H1 (cell line): ENCODE data around the gene PRR36. TPM values are rescaled to one million over a fixed set of nuclear protein-coding genes. Genes with fewer than 3 reads are reported as not detected.

Experiments
- CTCF ChIA-PET: fragments of 300-600 bp; sonication (Branson Sonifier 250); formaldehyde crosslinking; loops from one replicate; lab custom pipeline; 2021; ENCODE audit not compliant: partially characterized antibody; lab: Charles Lee
- POLR2A ChIA-PET: fragments of 300-600 bp; sonication (Branson Sonifier 250); formaldehyde crosslinking; loops from one replicate; lab custom pipeline; 2021; ENCODE audit warnings: inconsistent platforms; ENCODE audit not compliant: partially characterized antibody; lab: Charles Lee
- DNase-seq, 2 experiments: peaks; one replicate each; pipeline versions ENCODE4 v3.0.0 to v3.0.0-alpha.2; 2010 to 2022; ENCODE audit warnings: low spot score in 2 of 2, low read depth in 1 of 2, mixed read lengths in 1 of 2
- FAIRE-seq: peaks from 2 replicates; lab custom pipeline; 2011; peaks lifted over from hg19 to GRCh38; lab: Jason Lieb, UNC
- H2AFZ ChIP-seq: 2 replicates; pipeline ENCODE4 v1.8.1; 2012; ENCODE audit warnings: low read length, inconsistent platforms
- H2AK5ac ChIP-seq: 2 replicates; pipeline ENCODE4 v1.6.1; 2013; ENCODE audit warnings: low read depth, low read length
- H2BK120ac ChIP-seq: replicated peaks from 2 replicates; pipeline ENCODE3; 2013; ENCODE audit warnings: low read depth, low read length, inconsistent platforms
- H2BK12ac ChIP-seq: 2 replicates; pipeline ENCODE4 v1.6.1; 2013; ENCODE audit warnings: low read depth, low read length
- H2BK15ac ChIP-seq: 2 replicates; pipeline ENCODE4 v1.6.1; 2013; ENCODE audit warnings: low read length
- H2BK20ac ChIP-seq: 2 replicates; pipeline ENCODE4 v1.6.1; 2013; ENCODE audit warnings: low read length
- H2BK5ac ChIP-seq: 2 replicates; pipeline ENCODE4 v1.6.1; 2013; ENCODE audit warnings: low read depth, low read length
- H3K14ac ChIP-seq: 2 replicates; pipeline ENCODE4 v1.6.1; 2013; ENCODE audit warnings: inconsistent platforms; ENCODE audit not compliant: insufficient read length
- H3K18ac ChIP-seq: 2 replicates; pipeline ENCODE4 v1.6.1; 2013; ENCODE audit warnings: low read length; ENCODE audit errors: extremely low read depth
- H3K23ac ChIP-seq: 2 replicates; pipeline ENCODE4 v1.6.1; 2013; ENCODE audit warnings: inconsistent platforms; ENCODE audit not compliant: insufficient read length
- H3K23me2 ChIP-seq: 2 replicates; pipeline ENCODE4 v1.6.1; 2013; ENCODE audit warnings: low read depth, low read length
- H3K27ac ChIP-seq: 2 replicates; pipeline ENCODE4 v1.6.1; 2011; ENCODE audit warnings: low read depth, low read length, inconsistent platforms
- H3K27me3 ChIP-seq, 4 experiments: replicated peaks in 1 of 4; 1 replicate in 1 of 4; 2 replicates in 3 of 4; pipeline versions ENCODE4 v1.6.1 to v1.8.1; 2011 to 2013; ENCODE audit warnings: low read length in 3 of 4, mild to moderate bottlenecking in 3 of 4, inconsistent platforms in 2 of 4, mixed read lengths in 2 of 4, moderate library complexity in 1 of 4; ENCODE audit not compliant: control insufficient read depth in 3 of 4, insufficient read depth in 3 of 4; ENCODE audit errors: extremely low read depth in 1 of 4
- H3K36me3 ChIP-seq, 4 experiments: 2 replicates each; pipeline versions ENCODE4 v1.6.1 to v1.8.1; 2011 to 2013; ENCODE audit warnings: mild to moderate bottlenecking in 4 of 4, low read length in 3 of 4, moderate library complexity in 2 of 4, control low read depth in 1 of 4, inconsistent platforms in 1 of 4; ENCODE audit not compliant: insufficient read depth in 4 of 4, control insufficient read depth in 2 of 4
- H3K4ac ChIP-seq: replicated peaks from 2 replicates; pipeline ENCODE3; 2013; ENCODE audit warnings: low read length, low read depth, mixed read lengths, inconsistent platforms; ENCODE audit not compliant: insufficient read length
- H3K4me1 ChIP-seq, 4 experiments: replicated peaks in 1 of 4; 1 replicate in 1 of 4; 2 replicates in 3 of 4; pipeline versions ENCODE4 v1.6.1 to v1.8.1; 2011 to 2013; ENCODE audit warnings: low read length in 3 of 4, inconsistent platforms in 2 of 4, mixed read lengths in 1 of 4; ENCODE audit not compliant: insufficient read depth in 4 of 4, control insufficient read depth in 3 of 4
- H3K4me2 ChIP-seq, 2 experiments: 2 replicates each; pipeline versions ENCODE4 v1.6.1 to v1.8.1; 2011 to 2013; ENCODE audit warnings: low read depth in 2 of 2, low read length in 2 of 2, control low read depth in 1 of 2, inconsistent platforms in 1 of 2, mild to moderate bottlenecking in 1 of 2; ENCODE audit not compliant: insufficient read depth in 1 of 2
- H3K4me3 ChIP-seq, 4 experiments: fragments of 200-600, 300-600 bp in 1 of 4; sonication (generic), shearing (Covaris generic), sonication (Bioruptor Twin) in 1 of 4; 2 replicates each; pipeline versions ENCODE4 v1.5.1 to v1.8.1; 2011 to 2016; ENCODE audit warnings: low read length in 4 of 4, low read depth in 3 of 4, control low read depth in 2 of 4, inconsistent platforms in 2 of 4, mild to moderate bottlenecking in 2 of 4, mixed read lengths in 1 of 4, moderate library complexity in 1 of 4; ENCODE audit not compliant: insufficient read depth in 2 of 4; ENCODE audit errors: extremely low read depth in 1 of 4
- H3K56ac ChIP-seq: replicated peaks from 2 replicates; pipeline ENCODE3; 2013; ENCODE audit warnings: low read depth, mild to moderate bottlenecking, mixed read lengths, low read length, inconsistent platforms; ENCODE audit not compliant: insufficient read length
- H3K79me1 ChIP-seq: 2 replicates; pipeline ENCODE4 v1.6.1; 2013; ENCODE audit warnings: low read depth, low read length, control low read depth
- H3K79me2 ChIP-seq, 2 experiments: 2 replicates each; pipeline versions ENCODE4 v1.6.1 to v1.8.1; 2012 to 2013; ENCODE audit warnings: low read length in 2 of 2, mild to moderate bottlenecking in 2 of 2, inconsistent platforms in 1 of 2; ENCODE audit not compliant: insufficient read depth in 2 of 2, control insufficient read depth in 1 of 2
- H3K9ac ChIP-seq, 4 experiments: replicated peaks in 1 of 4; 1 replicate in 1 of 4; 2 replicates in 3 of 4; pipeline versions ENCODE4 v1.6.1 to v1.8.1; 2011 to 2013; ENCODE audit warnings: low read depth in 3 of 4, low read length in 3 of 4, control low read depth in 2 of 4, mild to moderate bottlenecking in 2 of 4, moderate library complexity in 2 of 4, inconsistent platforms in 1 of 4; ENCODE audit errors: extremely low read depth in 1 of 4
- H3K9me3 ChIP-seq, 2 experiments: 2 replicates each; pipeline versions ENCODE4 v1.6.1 to v1.8.1; 2012 to 2013; ENCODE audit warnings: mild to moderate bottlenecking in 2 of 2, moderate library complexity in 2 of 2, control low read depth in 1 of 2, inconsistent platforms in 1 of 2, low read depth in 1 of 2, low read length in 1 of 2, mixed read lengths in 1 of 2; ENCODE audit not compliant: insufficient read depth in 2 of 2
- H4K20me1 ChIP-seq, 2 experiments: replicated peaks in 1 of 2; 2 replicates each; pipeline versions ENCODE3 to v1.8.1; 2011 to 2013; ENCODE audit warnings: inconsistent platforms in 2 of 2, low read length in 2 of 2, mild to moderate bottlenecking in 1 of 2; ENCODE audit not compliant: insufficient read depth in 2 of 2, control insufficient read depth in 1 of 2
- H4K5ac ChIP-seq: 2 replicates; pipeline ENCODE4 v1.6.1; 2013; ENCODE audit warnings: low read length, low read depth, mixed read lengths, inconsistent platforms; ENCODE audit not compliant: insufficient read length
- H4K8ac ChIP-seq: 2 replicates; pipeline ENCODE4 v1.8.0; 2013; ENCODE audit warnings: mild to moderate bottlenecking, moderate library complexity, low read length, inconsistent platforms; ENCODE audit not compliant: insufficient read depth; ENCODE audit errors: extremely low read depth
- H4K91ac ChIP-seq: replicated peaks from 2 replicates; pipeline ENCODE3; 2013; ENCODE audit warnings: low read length, mixed read lengths, inconsistent platforms; ENCODE audit not compliant: insufficient read length
- CBX5 ChIP-seq: fragments of 300-800, 300-1000 bp; sonication (generic); IDR thresholded peaks from 2 replicates; pipeline ENCODE4 v1.7.1; 2016; ENCODE audit warnings: antibody characterized with exemption, low read length, low read depth
- CTBP2 ChIP-seq: IDR thresholded peaks from 2 replicates; pipeline ENCODE4 v1.7.0; 2011; ENCODE audit warnings: borderline replicate concordance, mild to moderate bottlenecking, moderate library complexity, mixed read lengths, low read length; ENCODE audit not compliant: insufficient read depth, insufficient read length
- EZH2 ChIP-seq: fragments of 200-600 bp; sonication (generic); IDR thresholded peaks from 2 replicates; pipeline ENCODE4 v1.7.1; 2012; ENCODE audit warnings: low read depth, mild to moderate bottlenecking, moderate library complexity, low read length, inconsistent platforms; ENCODE audit not compliant: severe bottlenecking
- FOSL1 ChIP-seq: IDR thresholded peaks from 2 replicates; pipeline ENCODE4 v1.6.1; 2011; ENCODE audit warnings: mild to moderate bottlenecking, low read depth, low read length, moderate library complexity; ENCODE audit not compliant: insufficient read depth
- HDAC6 ChIP-seq: IDR thresholded peaks from one replicate; pipeline ENCODE4 v1.7.1; 2012; ENCODE audit warnings: low read depth, mild to moderate bottlenecking, inconsistent platforms, low read length, moderate library complexity
- JUND ChIP-seq: IDR thresholded peaks from 2 replicates; pipeline ENCODE4 v1.6.1; 2011; ENCODE audit warnings: mild to moderate bottlenecking, improper control_type of control experiment, low read length
- MAFK ChIP-seq: IDR thresholded peaks from 2 replicates; pipeline ENCODE4 v1.6.1; 2012; ENCODE audit warnings: low read depth, mild to moderate bottlenecking, improper control_type of control experiment, low read length
- POU5F1 ChIP-seq: IDR thresholded peaks from 2 replicates; pipeline ENCODE4 v1.6.1; 2011; ENCODE audit warnings: low read depth, mild to moderate bottlenecking, low read length, moderate library complexity
- RBBP5 ChIP-seq: IDR thresholded peaks from 2 replicates; pipeline ENCODE4 v1.7.1; 2012; ENCODE audit warnings: low read depth, mild to moderate bottlenecking, inconsistent platforms, low read length, moderate library complexity, borderline replicate concordance
- SP2 ChIP-seq: IDR thresholded peaks from 2 replicates; pipeline ENCODE4 v1.6.1; 2012; ENCODE audit warnings: mild to moderate bottlenecking, low read length, inconsistent platforms
- SUZ12 ChIP-seq: fragments of 200-600 bp; sonication (generic); IDR thresholded peaks from 2 replicates; pipeline ENCODE4 v1.6.1; 2012; ENCODE audit warnings: mild to moderate bottlenecking, inconsistent platforms, low read length, moderate library complexity, mixed read lengths
- TAF7 ChIP-seq: optimal IDR thresholded peaks from 2 replicates; pipeline ENCODE3; 2011; ENCODE audit warnings: low read depth, mild to moderate bottlenecking, inconsistent platforms, low read length, moderate library complexity, borderline replicate concordance
- WGBS, 2 experiments: shearing (Covaris generic) in 1 of 2; methylation state at CpG; one replicate each; pipeline versions ENCODE4 v1.1.6 to v1.1.7; 2013 to 2015; ENCODE audit warnings: low lambda C conversion rate in 2 of 2, mixed read lengths in 2 of 2, inconsistent platforms in 1 of 2, low coverage in 1 of 2, missing lambda C conversion rate in 1 of 2; ENCODE audit not compliant: insufficient replicate concordance in 2 of 2, insufficient coverage in 1 of 2, insufficient read length in 1 of 2; ENCODE audit errors: extremely low coverage in 1 of 2, missing lambda C conversion rate in 1 of 2; 5-methylcytosine and 5-hydroxymethylcytosine counted together
- polyA plus RNA-seq, 7 experiments: library from polyadenylated mRNA; depleted of rRNA in 3 of 7; stranded (reverse) in 5 of 7; unstranded in 2 of 7; fragments of >200 nt in 5 of 7; fragments of 200-250 nt in 2 of 7; gene quantifications; 1 replicate in 5 of 7; 2 replicates in 1 of 7; 4 replicates in 1 of 7; pipeline versions ENCODE4 v1.2.1 to v1.2.3, GENCODE V29; 2011 to 2013; ENCODE audit warnings: missing spikeins in 2 of 7, mixed read lengths in 2 of 7
- total RNA-seq: library from RNA; stranded (reverse); fragmentation: NEBNext Ultra II Directional; extraction: Animal tissue kit (Norgen Biotek cat#: 25700); gene quantifications from 2 replicates; pipeline ENCODE4 v1.2.1, GENCODE V29; 2021

PRR36 gene
- total and polyA plus RNA-seq, 2 of the 8 experiments (the other 6 are each of a cell fraction or from before 2014, with no cell fraction given) = 1.6 to 23.9 TPM

DNA sequence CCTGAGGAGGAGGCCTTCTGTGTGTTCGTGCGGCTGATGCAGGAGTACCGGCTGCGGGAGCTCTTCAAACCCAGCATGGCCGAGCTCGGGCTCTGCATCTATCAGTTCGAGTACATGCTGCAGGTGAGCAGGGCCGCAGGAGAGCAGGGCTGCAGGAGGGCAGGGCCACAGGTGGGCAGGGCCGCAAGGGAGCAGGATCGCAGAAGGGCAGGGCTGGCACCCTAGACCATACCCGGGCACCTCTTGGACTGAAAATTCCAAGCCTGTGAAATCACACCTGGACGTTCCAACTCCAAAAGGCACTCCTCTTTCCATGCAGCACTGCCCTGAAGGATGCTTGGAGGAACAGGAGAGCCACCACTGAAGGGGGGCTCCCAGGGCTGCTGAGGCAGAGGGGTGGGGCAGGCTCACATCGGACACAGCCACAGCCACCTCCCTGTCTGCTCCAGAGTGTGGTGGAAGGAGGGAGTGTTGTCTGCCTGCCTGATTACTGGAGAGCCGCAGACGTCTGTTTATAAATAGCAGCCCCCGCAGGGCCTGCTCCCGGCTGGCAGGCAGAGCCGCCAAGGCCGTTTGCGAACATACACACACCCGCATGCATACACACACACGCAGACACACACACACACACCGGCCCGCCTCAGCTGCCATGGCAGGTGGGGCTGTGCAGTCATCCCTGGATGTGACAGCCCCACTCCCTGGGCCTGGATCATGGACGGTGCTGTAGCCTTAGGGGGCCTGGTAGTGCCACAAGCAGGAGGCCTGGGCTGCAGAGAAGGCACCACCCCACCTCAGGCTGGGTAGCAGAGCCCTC is 24.0 kb downstream of the PRR36 start:
- no peak overlapping the region for H3K4me3 ChIP-seq
- no peak overlapping the region for H4K91ac ChIP-seq
- no peak overlapping the region for H2BK20ac ChIP-seq
- H2AK5ac ChIP-seq = no peak overlapping the region
- H4K5ac ChIP-seq = no peak overlapping the region
- no peak overlapping the region for H3K9ac ChIP-seq
- H2AFZ ChIP-seq = no peak overlapping the region
- H3K27ac ChIP-seq = no peak overlapping the region
- H3K56ac ChIP-seq = no peak overlapping the region
- H2BK12ac ChIP-seq = no peak overlapping the region
- ChIA-PET CTCF (interaction anchor here (0.6 to 6.1 kb wide), 4 partner anchors 11 to 33 kb away, joined by 3 to 37 read pairs (median 6); no protein-coding TSS in a partner anchor), POLR2A (interaction anchor here (0.7 kb wide), 1 partner anchor 11 kb away, joined by 3 read pairs; no protein-coding TSS in a partner anchor)
- no peaks in the 10 kb centered on the region for H3K36me3 ChIP-seq
- no peak overlapping the region for H2BK5ac ChIP-seq
- FAIRE-seq (no peak), DNase-seq (no peak)
- peaks cover 0 to 7% of the 10 kb centered on the region in 2 experiments for H4K20me1 ChIP-seq
- H4K8ac ChIP-seq = no peak overlapping the region; the same call in 1 of the 2 replicates
- H3K23ac ChIP-seq = no peak overlapping the region
- no peak overlapping the region for H3K18ac ChIP-seq
- H3K4ac ChIP-seq = no peak overlapping the region
- no peaks in the 10 kb centered on the region for H3K79me2 ChIP-seq
- H3K4me2 ChIP-seq = no peak overlapping the region
- no peak overlapping the region for H3K14ac ChIP-seq
- no peak overlapping the region for H2BK120ac ChIP-seq
- H2BK15ac ChIP-seq = no peak overlapping the region
- peaks cover 0 to 2% (median 0%) of the 10 kb centered on the region in 4 experiments; a peak in 1 of 7 replicates for H3K27me3 ChIP-seq
- no peaks in the 10 kb centered on the region for H3K9me3 ChIP-seq
- H3K23me2 ChIP-seq = 0 out of 2 replicates have a peak, but pooled peaks cover 2% of the 10 kb centered on the region
- H3K4me1 ChIP-seq = peaks cover 0 to 7% (median 3%) of the 10 kb centered on the region in 4 experiments; a peak in 5 of 7 replicates
- WGBS, 2 experiments = 93% methylated on average over 21 of the region's 25 CpGs; no CpG with 5 or more reads in 1 of the 2 experiments
- no peaks in the 10 kb centered on the region for H3K79me1 ChIP-seq
- TF ChIP-seq EZH2 (no peak), TAF7 (no peak), CTBP2 (no peak), JUND (no peak), HDAC6 (no peak), CBX5 (no peak), POU5F1 (no peak), SUZ12 (no peak), FOSL1 (no peak), MAFK (no peak), RBBP5 (no peak), SP2 (no peak)
